ENCODE measurements around the gene NSD2. TPM values are rescaled to one million over a fixed set of nuclear protein-coding genes. Genes with fewer than 3 reads are reported as not detected.

Gene NSD2
- total and polyA plus RNA-seq, 9 of the 15 experiments (the other 6 are each of a cell fraction or from before 2014, with no cell fraction given): 6.4 to 126 (median 58.8) TPM

DNA sequence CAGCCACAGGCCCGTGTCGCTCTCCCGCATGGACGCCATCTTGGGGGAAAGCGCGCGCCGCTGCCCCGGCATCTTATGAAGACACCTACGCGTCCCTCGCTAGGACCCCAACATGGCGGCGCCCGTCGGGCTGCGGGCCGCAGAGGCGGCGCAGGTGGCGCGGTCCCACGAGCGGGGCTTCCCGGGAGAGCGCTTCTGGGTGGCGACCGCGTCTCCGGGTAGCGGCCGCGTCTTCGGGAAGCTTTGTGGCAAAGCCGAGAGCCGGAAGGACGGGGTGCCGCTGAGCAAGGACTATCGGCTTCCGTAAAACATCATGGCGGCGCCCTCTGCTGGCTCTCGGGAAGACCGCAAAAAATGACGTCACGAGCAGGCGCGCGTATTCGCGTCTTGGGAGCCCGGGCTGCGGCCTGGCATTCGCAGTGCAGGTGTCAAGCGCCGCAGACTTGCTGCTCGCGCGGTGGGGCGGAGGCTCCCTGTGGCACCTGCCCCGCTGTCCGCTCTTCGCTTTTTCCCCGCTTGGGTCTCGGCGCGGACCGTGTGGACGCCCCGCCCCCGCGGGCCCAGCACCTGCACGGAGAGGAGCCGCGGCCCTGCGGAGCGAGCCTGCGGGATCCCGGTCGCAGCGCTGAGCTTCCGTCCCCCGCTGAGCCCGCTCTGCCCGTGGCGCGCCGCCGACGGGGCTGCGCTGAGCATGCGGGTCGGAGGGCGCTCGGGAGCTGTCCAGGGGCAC is 137.9 kb downstream of the NSD2 start, which contains the start of gene NELFA (continued):
- TF ChIP-seq ZNF764 (CRISPR knock-in tag; IDR thresholded peaks at IDR 0.05; ENCODE audit: low read depth) (no peak), TCFL5 (CRISPR knock-in tag; conservative IDR thresholded peaks at IDR 0.05) (no peak), SIRT6 (IDR thresholded peaks at IDR 0.05; ENCODE audit: low read depth, low read length) (no peak), ZNF785 (CRISPR knock-in tag; IDR thresholded peaks at IDR 0.05) (no peak), KDM2B (CRISPR knock-in tag; IDR thresholded peaks at IDR 0.05) (peak; percentile 83; the same call in 1 of the 2 replicates), ZFX (CRISPR knock-in tag; IDR thresholded peaks at IDR 0.05) (peak; percentile 100), EWSR1 (IDR thresholded peaks at IDR 0.05; ENCODE audit: borderline replicate concordance, low read depth, partially characterized antibody) (no peak), NFRKB (IDR thresholded peaks at IDR 0.05; ENCODE audit: low read depth) (peak; percentile 83), KLF6 (CRISPR knock-in tag; IDR thresholded peaks at IDR 0.05; ENCODE audit: borderline replicate concordance) (no peak; the same call in 1 of the 2 replicates), ZNF583 (CRISPR knock-in tag; IDR thresholded peaks at IDR 0.05) (peak; percentile 72), NRF1 (conservative IDR thresholded peaks at IDR 0.05 in 1 of 2, IDR thresholded peaks at IDR 0.05 in 1 of 2) (peak; percentile 81 to 82), KDM5B (IDR thresholded peaks at IDR 0.05; ENCODE audit: insufficient replicate concordance, low read depth, low read length) (peak; percentile 86), RBFOX2 (IDR thresholded peaks at IDR 0.05; ENCODE audit: low read depth, low read length) (peak; percentile 98), ETV6 (IDR thresholded peaks at IDR 0.05; ENCODE audit: borderline replicate concordance in 1 of 2, low read depth in 2 of 2, low read length in 1 of 2) (no peak), ETV6 (CRISPR knock-in tag; IDR thresholded peaks at IDR 0.05; ENCODE audit: borderline replicate concordance) (peak; percentile 12; the same call in 1 of the 2 replicates), HCFC1 (IDR thresholded peaks at IDR 0.05; ENCODE audit: low read depth, low read length) (peak; percentile 86), ZNF41 (CRISPR knock-in tag; conservative IDR thresholded peaks at IDR 0.05) (no peak), ZBTB17 (CRISPR knock-in tag; IDR thresholded peaks at IDR 0.05) (peak; percentile 89), FOSL1 (tag; conservative IDR thresholded peaks at IDR 0.05) (peak; percentile 65)
- TF ChIP-seq, protein P1, sequence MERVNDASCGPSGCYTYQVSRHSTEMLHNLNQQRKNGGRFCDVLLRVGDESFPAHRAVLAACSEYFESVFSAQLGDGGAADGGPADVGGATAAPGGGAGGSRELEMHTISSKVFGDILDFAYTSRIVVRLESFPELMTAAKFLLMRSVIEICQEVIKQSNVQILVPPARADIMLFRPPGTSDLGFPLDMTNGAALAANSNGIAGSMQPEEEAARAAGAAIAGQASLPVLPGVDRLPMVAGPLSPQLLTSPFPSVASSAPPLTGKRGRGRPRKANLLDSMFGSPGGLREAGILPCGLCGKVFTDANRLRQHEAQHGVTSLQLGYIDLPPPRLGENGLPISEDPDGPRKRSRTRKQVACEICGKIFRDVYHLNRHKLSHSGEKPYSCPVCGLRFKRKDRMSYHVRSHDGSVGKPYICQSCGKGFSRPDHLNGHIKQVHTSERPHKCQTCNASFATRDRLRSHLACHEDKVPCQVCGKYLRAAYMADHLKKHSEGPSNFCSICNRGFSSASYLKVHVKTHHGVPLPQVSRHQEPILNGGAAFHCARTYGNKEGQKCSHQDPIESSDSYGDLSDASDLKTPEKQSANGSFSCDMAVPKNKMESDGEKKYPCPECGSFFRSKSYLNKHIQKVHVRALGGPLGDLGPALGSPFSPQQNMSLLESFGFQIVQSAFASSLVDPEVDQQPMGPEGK (CRISPR knock-in tag; IDR thresholded peaks at IDR 0.05; ENCODE audit: borderline replicate concordance): no peak
- TF ChIP-seq, protein P2, sequence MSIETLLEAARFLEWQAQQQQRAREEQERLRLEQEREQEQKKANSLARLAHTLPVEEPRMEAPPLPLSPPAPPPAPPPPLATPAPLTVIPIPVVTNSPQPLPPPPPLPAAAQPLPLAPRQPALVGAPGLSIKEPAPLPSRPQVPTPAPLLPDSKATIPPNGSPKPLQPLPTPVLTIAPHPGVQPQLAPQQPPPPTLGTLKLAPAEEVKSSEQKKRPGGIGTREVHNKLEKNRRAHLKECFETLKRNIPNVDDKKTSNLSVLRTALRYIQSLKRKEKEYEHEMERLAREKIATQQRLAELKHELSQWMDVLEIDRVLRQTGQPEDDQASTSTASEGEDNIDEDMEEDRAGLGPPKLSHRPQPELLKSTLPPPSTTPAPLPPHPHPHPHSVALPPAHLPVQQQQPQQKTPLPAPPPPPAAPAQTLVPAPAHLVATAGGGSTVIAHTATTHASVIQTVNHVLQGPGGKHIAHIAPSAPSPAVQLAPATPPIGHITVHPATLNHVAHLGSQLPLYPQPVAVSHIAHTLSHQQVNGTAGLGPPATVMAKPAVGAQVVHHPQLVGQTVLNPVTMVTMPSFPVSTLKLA (conservative IDR thresholded peaks at IDR 0.05): peak; percentile 66 to 82
- TF ChIP-seq, protein P3, sequence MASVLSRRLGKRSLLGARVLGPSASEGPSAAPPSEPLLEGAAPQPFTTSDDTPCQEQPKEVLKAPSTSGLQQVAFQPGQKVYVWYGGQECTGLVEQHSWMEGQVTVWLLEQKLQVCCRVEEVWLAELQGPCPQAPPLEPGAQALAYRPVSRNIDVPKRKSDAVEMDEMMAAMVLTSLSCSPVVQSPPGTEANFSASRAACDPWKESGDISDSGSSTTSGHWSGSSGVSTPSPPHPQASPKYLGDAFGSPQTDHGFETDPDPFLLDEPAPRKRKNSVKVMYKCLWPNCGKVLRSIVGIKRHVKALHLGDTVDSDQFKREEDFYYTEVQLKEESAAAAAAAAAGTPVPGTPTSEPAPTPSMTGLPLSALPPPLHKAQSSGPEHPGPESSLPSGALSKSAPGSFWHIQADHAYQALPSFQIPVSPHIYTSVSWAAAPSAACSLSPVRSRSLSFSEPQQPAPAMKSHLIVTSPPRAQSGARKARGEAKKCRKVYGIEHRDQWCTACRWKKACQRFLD (CRISPR knock-in tag; IDR thresholded peaks at IDR 0.05): peak; percentile 94
- TF ChIP-seq, protein P4, sequence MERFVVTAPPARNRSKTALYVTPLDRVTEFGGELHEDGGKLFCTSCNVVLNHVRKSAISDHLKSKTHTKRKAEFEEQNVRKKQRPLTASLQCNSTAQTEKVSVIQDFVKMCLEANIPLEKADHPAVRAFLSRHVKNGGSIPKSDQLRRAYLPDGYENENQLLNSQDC (CRISPR knock-in tag; IDR thresholded peaks at IDR 0.05): no peak

Data from K562 (cell line).